Endothelial cell of umbilical vein (primary cell): ENCODE measurements around the gene KCNG1.

ENCODE experiments used
- POLR2A ChIP-seq: IDR thresholded peaks from 2 replicates; pipeline ENCODE4 v1.6.1; 2012; ENCODE audit warnings: low read depth, mild to moderate bottlenecking, control low read depth, low read length
- TF ChIP-seq, protein P1 (sequence below), 2 donors: IDR thresholded peaks; 1 replicate in 1 of 2; 2 replicates in 1 of 2; pipeline ENCODE4 v1.5.1; 2011; ENCODE audit warnings: low read length in 2 of 2, mild to moderate bottlenecking in 2 of 2, moderate library complexity in 2 of 2, control low read depth in 1 of 2, inconsistent platforms in 1 of 2, low read depth in 1 of 2; ENCODE audit not compliant: insufficient read depth in 1 of 2; ENCODE audit errors: extremely low read depth in 1 of 2

DNA sequence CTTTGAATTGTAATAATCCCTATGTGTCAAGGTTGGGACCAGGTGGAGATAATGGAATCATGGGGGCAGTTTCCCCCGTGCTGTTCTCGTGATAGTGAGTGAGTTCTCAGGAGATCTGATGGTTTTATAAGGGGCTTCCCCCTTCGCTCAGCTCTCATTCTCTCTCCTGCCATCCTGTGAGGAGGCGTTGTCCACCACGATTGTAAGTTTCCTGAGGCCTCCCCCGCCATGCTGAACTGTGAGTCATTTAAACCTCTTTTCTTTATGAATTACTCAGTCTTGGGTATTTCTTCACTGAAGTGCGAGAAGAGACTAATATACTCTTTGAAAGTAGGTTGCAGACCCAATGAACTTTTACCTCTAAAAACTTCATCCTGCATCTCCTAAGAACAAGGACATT is 39.2 kb upstream of the KCNG1 start:
- TF ChIP-seq, protein P1, sequence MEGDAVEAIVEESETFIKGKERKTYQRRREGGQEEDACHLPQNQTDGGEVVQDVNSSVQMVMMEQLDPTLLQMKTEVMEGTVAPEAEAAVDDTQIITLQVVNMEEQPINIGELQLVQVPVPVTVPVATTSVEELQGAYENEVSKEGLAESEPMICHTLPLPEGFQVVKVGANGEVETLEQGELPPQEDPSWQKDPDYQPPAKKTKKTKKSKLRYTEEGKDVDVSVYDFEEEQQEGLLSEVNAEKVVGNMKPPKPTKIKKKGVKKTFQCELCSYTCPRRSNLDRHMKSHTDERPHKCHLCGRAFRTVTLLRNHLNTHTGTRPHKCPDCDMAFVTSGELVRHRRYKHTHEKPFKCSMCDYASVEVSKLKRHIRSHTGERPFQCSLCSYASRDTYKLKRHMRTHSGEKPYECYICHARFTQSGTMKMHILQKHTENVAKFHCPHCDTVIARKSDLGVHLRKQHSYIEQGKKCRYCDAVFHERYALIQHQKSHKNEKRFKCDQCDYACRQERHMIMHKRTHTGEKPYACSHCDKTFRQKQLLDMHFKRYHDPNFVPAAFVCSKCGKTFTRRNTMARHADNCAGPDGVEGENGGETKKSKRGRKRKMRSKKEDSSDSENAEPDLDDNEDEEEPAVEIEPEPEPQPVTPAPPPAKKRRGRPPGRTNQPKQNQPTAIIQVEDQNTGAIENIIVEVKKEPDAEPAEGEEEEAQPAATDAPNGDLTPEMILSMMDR (IDR thresholded peaks at IDR 0.05; ENCODE audit: extremely low read depth in 1 of 2, insufficient read depth in 1 of 2, low read depth in 1 of 2, low read length in 2 of 2): no peak
- no peak for TF ChIP-seq POLR2A
